CD4-positive, alpha-beta T cell (primary cell): Measurements from ENCODE around the gene TTLL3. TPM values are rescaled to one million over a fixed set of nuclear protein-coding genes. Genes with fewer than 3 reads are reported as not detected.

Experiments
- ATAC-seq: fragments of 200-7000 bp; cut with Tn5 transposase; one replicate; pipeline ENCODE4 v1.10.0; 2022; ENCODE audit warnings: mild to moderate bottlenecking; ENCODE audit not compliant: poor library complexity
- CTCF ChIA-PET: fragments of 350-600 bp; sonication (Branson Sonifier 250); formaldehyde crosslinking; loops from one replicate; lab custom pipeline; 2021; ENCODE audit warnings: antibody characterized with exemption, inconsistent platforms; lab: Charles Lee
- POLR2A ChIA-PET: fragments of 350-600 bp; sonication (Branson Sonifier 250); formaldehyde crosslinking; loops from one replicate; lab custom pipeline; 2021; ENCODE audit warnings: antibody characterized with exemption, inconsistent platforms; lab: Charles Lee
- DNase-seq, 14 experiments: peaks; one replicate each; pipeline ENCODE4 v3.0.0-alpha.2; 2013 to 2020; ENCODE audit warnings: mixed read lengths in 2 of 14
- H3K27ac ChIP-seq, 2 donors: one replicate each; pipeline versions ENCODE4 v1.5.1 to v1.7.0; 2013; ENCODE audit warnings: low read length in 2 of 2, low read depth in 1 of 2, mild to moderate bottlenecking in 1 of 2
- H3K27me3 ChIP-seq, 2 experiments: 1 replicate in 1 of 2; 2 replicates in 1 of 2; pipeline versions ENCODE4 v1.6.1 to v1.7.0; 2013; ENCODE audit warnings: low read length in 2 of 2, control low read depth in 1 of 2, mild to moderate bottlenecking in 1 of 2, moderate library complexity in 1 of 2; ENCODE audit not compliant: insufficient read depth in 2 of 2, control insufficient read depth in 1 of 2
- H3K36me3 ChIP-seq: one replicate; pipeline ENCODE4 v1.6.1; 2013; ENCODE audit warnings: low read length, control low read depth; ENCODE audit not compliant: insufficient read depth
- H3K4me1 ChIP-seq: one replicate; pipeline ENCODE4 v1.6.1; 2013; ENCODE audit warnings: low read length, control low read depth; ENCODE audit not compliant: insufficient read depth
- H3K4me3 ChIP-seq: one replicate; pipeline ENCODE4 v1.5.1; 2013; ENCODE audit warnings: mild to moderate bottlenecking, low read length, moderate library complexity
- H3K9me3 ChIP-seq, 2 experiments: 1 replicate in 1 of 2; 2 replicates in 1 of 2; pipeline versions ENCODE4 v1.6.1 to v1.7.0; 2013; ENCODE audit warnings: low read length in 2 of 2, mild to moderate bottlenecking in 2 of 2, control low read depth in 1 of 2, moderate library complexity in 1 of 2; ENCODE audit not compliant: control insufficient read depth in 1 of 2, insufficient read depth in 1 of 2
- H3K27ac Mint-ChIP-seq: one replicate; pipeline ENCODE4 v1.8.0; 2020; ENCODE audit warnings: mixed read lengths
- H3K27me3 Mint-ChIP-seq: one replicate; pipeline ENCODE4 v1.8.0; 2021; ENCODE audit warnings: mixed read lengths
- H3K36me3 Mint-ChIP-seq: one replicate; pipeline ENCODE4 v1.8.0; 2021; ENCODE audit warnings: low read depth, mixed read lengths
- H3K4me1 Mint-ChIP-seq: one replicate; pipeline ENCODE4 v1.8.0; 2021; ENCODE audit warnings: low read depth, mixed read lengths
- H3K4me3 Mint-ChIP-seq: one replicate; pipeline ENCODE4 v1.8.0; 2020; ENCODE audit warnings: mild to moderate bottlenecking, mixed read lengths
- H3K9me3 Mint-ChIP-seq: one replicate; pipeline ENCODE4 v1.8.0; 2020; ENCODE audit warnings: mixed read lengths
- intact Hi-C, 2 experiments: fragments of 100-400 bp; cut with DNase I in 1 of 2; cut with micrococcal nuclease in 1 of 2; formaldehyde crosslinking; loops; one replicate each; pipeline versions ENCODE4 v1.15.1 to v1.9.0; 2023 to 2025; cut with DNase I, micrococcal nuclease
- total RNA-seq, 174 experiments: library from RNA in 2 of 174; stranded (reverse) in 2 of 174; gene quantifications; one replicate each; pipeline ENCODE4 v1.2.3 and lab custom pipeline; 2021 to 2026
- TF ChIP-seq, protein P1 (sequence below): fragments of 200-600 bp; IDR thresholded peaks from one replicate; pipeline ENCODE4 v1.8.0; 2022; ENCODE audit warnings: antibody characterized with exemption, mild to moderate bottlenecking

TTLL3 gene
- total RNA-seq, 2 experiments from 2014 or later, result 50.5 to 58.6 TPM

DNA sequence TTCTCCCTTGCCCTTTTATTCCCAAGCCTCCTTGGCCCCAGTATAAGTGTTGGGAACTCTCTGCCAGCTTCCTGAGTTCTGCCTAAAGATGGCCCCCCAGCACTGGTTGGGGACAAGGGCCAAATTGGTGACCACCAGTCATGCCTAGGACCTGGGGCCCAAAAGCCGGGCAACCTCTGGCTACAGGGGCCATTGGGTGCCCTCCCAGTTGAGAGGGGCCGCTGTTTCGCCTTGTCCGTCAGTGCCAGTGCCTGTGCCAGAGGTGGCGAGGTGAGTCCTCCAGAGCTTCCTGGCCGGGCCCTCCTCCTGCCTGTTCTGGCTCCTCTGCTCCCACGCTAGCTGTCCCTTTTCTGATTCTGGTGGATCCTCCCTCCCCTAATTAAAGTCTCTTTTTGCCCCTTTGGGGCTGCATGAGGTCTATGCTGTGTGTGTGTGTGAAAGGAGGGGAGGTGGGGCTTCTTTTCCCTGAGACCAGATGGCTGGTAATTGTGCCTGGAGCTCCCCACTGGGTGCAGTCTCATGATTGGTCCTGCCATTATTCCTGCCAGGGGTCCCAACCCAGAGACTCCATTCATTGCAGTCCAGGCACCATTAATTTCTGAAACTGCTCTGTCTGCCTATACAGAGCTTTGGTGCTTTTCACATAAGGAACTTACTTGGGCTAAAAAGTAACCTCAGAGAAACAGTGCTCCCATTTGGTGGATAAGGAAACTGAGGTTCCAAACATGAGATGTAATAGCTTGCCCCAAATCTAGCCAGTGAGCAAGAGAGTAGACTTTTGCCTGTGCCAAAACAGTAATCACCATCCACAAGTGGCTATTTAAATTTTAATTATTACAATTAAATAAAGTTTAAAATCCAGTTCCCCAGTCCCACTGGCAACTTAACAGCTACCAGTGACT is 3.1 kb upstream of the TTLL3 start:
- H3K4me3 Mint-ChIP-seq, result peak overlapping the region; percentile 47
- ChIA-PET CTCF (no interaction called here), POLR2A (interaction anchor here (0.7 to 5.9 kb wide), 8 partner anchors 14 to 407 kb away, joined by 3 to 64 read pairs (median 4); partner anchors contain the start of genes ARPC4, JAGN1, OGG1 and TADA3)
- Histone ChIP-seq H3K4me3 (no peak overlapping the region), H3K27me3 (no peaks in the 10 kb centered on the region), H3K4me1 (peaks cover 38% of the 10 kb centered on the region), H3K27ac (no peak overlapping the region), H3K36me3 (peaks cover 47% of the 10 kb centered on the region), H3K9me3 (no peaks in the 10 kb centered on the region)
- TF ChIP-seq, protein P1, sequence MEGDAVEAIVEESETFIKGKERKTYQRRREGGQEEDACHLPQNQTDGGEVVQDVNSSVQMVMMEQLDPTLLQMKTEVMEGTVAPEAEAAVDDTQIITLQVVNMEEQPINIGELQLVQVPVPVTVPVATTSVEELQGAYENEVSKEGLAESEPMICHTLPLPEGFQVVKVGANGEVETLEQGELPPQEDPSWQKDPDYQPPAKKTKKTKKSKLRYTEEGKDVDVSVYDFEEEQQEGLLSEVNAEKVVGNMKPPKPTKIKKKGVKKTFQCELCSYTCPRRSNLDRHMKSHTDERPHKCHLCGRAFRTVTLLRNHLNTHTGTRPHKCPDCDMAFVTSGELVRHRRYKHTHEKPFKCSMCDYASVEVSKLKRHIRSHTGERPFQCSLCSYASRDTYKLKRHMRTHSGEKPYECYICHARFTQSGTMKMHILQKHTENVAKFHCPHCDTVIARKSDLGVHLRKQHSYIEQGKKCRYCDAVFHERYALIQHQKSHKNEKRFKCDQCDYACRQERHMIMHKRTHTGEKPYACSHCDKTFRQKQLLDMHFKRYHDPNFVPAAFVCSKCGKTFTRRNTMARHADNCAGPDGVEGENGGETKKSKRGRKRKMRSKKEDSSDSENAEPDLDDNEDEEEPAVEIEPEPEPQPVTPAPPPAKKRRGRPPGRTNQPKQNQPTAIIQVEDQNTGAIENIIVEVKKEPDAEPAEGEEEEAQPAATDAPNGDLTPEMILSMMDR, result no peak
- DNase-seq (no peak), ATAC-seq (no peak)
- H3K27ac Mint-ChIP-seq, result peak overlapping the region; percentile 69
- intact Hi-C loops, result loop anchor here in 1 of 2 experiments (5.0 kb wide), 1 partner anchor 60 kb away; the partner anchor contains the start of gene OGG1
- H3K36me3 Mint-ChIP-seq, result peaks cover 66% of the 10 kb centered on the region
- H3K9me3 Mint-ChIP-seq, result no peaks in the 10 kb centered on the region
- peaks cover 40% of the 10 kb centered on the region for H3K4me1 Mint-ChIP-seq
- no peaks in the 10 kb centered on the region for H3K27me3 Mint-ChIP-seq

GRCh38 chr3:9807981-9808344 is 2.1 kb upstream of the TTLL3 start:
- Histone ChIP-seq H3K4me1 (peaks cover 38% of the 10 kb centered on the region), H3K9me3 (no peaks in the 10 kb centered on the region), H3K36me3 (peaks cover 43% of the 10 kb centered on the region), H3K27ac (peak overlapping the region; percentile 8 to 85), H3K4me3 (no peak overlapping the region), H3K27me3 (no peaks in the 10 kb centered on the region)
- CTCF ChIA-PET, result interaction anchor here (0.8 to 1.5 kb wide), 3 partner anchors 13 to 514 kb away, joined by 3 to 8 read pairs (median 3); partner anchors contain the start of gene ARPC4
- Mint-ChIP-seq H3K27me3 (no peaks in the 10 kb centered on the region), H3K4me3 (peak overlapping the region; percentile 47), H3K4me1 (peaks cover 40% of the 10 kb centered on the region), H3K36me3 (peaks cover 61% of the 10 kb centered on the region), H3K9me3 (no peaks in the 10 kb centered on the region), H3K27ac (peak overlapping the region; percentile 83)
- no peak for DNase-seq
- no peak for ATAC-seq
- TF ChIP-seq, protein P1, result no peak
- POLR2A ChIA-PET, result interaction anchor here (0.6 to 5.9 kb wide), 11 partner anchors 15 to 562 kb away, joined by 3 to 64 read pairs (median 4); partner anchors contain the start of genes ARPC4, BRPF1, CRELD1 and JAGN1
- intact Hi-C loops, result loop anchor here (2.0 to 5.0 kb wide), 2 partner anchors 15 to 61 kb away; partner anchors contain the start of genes ARPC4 (in 1 of the 2), OGG1 (in 1 of the 2) and TADA3 (in 1 of the 2)

DNA sequence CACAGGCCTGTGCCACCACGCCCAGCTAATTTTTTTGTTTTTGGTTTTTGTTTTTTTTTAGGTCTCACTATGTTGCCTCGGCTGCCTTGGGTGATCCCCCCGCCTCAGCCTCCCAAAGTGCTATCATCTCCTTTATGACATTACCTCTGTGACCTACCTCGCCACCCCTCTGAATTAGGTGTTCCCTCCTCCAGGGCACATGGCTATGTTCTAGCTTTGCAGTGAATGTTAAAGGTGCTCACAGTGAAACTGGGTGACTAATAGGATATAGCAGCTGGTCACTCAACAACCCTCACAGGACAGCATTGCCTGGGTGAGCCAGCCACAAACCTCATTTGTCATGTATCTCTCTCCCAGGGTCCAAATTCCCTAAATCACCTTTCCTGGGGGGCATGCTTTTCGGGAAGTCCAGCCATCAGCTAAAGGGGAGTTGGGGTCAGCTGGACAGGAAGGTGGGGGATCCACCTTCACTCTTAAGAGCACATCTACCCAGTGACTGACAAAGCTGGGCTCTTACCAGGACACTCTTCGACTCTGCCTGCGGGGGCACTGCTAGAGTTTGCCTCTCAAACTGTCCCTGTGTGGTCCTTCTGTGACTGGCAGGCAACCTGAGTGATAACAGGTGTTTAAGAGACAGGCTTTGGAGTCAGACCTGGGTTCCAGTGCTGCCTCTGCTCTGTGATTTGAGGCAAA is 1.6 kb upstream of the TTLL3 start:
- TF ChIP-seq, protein P1, result peak; percentile 30
- peaks cover 40% of the 10 kb centered on the region for H3K4me1 Mint-ChIP-seq
- peak overlapping the region; percentile 11 to 85 for H3K27ac ChIP-seq
- H3K9me3 Mint-ChIP-seq, result no peaks in the 10 kb centered on the region
- H3K36me3 ChIP-seq, result peaks cover 41% of the 10 kb centered on the region
- ChIA-PET CTCF (interaction anchor here (0.8 to 1.5 kb wide), 5 partner anchors 13 to 514 kb away, joined by 3 to 8 read pairs (median 4); partner anchors contain the start of gene ARPC4), POLR2A (interaction anchor here (0.6 to 5.9 kb wide), 15 partner anchors 16 to 561 kb away, joined by 3 to 64 read pairs (median 5); partner anchors contain the start of genes ARPC4, BRPF1, CRELD1 and JAGN1)
- peak; percentile 82 for ATAC-seq
- H3K27me3 ChIP-seq, result no peaks in the 10 kb centered on the region
- H3K4me3 Mint-ChIP-seq, result peak overlapping the region; percentile 88
- H3K4me3 ChIP-seq, result peak overlapping the region; percentile 68
- intact Hi-C loops, result loop anchor here (1.0 to 5.0 kb wide), 3 partner anchors 15 to 61 kb away; partner anchors contain the start of genes ARPC4 (in 2 of the 2), OGG1 (in 1 of the 2) and TADA3 (in 1 of the 2)
- no peaks in the 10 kb centered on the region for H3K27me3 Mint-ChIP-seq
- H3K4me1 ChIP-seq, result peaks cover 38% of the 10 kb centered on the region
- H3K9me3 ChIP-seq, result no peaks in the 10 kb centered on the region
- H3K27ac Mint-ChIP-seq, result peak overlapping the region; percentile 83
- DNase-seq, result peak; percentile 31 to 75 (median 46)
- H3K36me3 Mint-ChIP-seq, result peaks cover 56% of the 10 kb centered on the region
